Right lobe of liver (tissue), 4 donors: ENCODE results near the gene TLE6.

Experiments
- CTCF ChIP-seq, 4 donors: fragments of 200-600 bp in 3 of 4; fragments of 450-650 bp in 1 of 4; IDR thresholded peaks; one replicate each; pipeline versions ENCODE4 v1.5.1 to v1.8.0; 2016 to 2022; ENCODE audit warnings: antibody characterized with exemption in 4 of 4, mild to moderate bottlenecking in 2 of 4
- POLR2A ChIP-seq: fragments of 450-650 bp; IDR thresholded peaks from one replicate; pipeline ENCODE4 v1.6.1; 2017; ENCODE audit warnings: antibody characterized with exemption, mild to moderate bottlenecking
- donor health status: DM: no; HTN: no; CAD: no.
- donor health status: DM: no; HTN: no; CAD: no.
- donor health status: DM: no; HTN: yes; CAD: no.

- TF ChIP-seq CTCF (IDR thresholded peaks at IDR 0.05) (no peak), POLR2A (no peak)
These were observed 43.1 kb downstream of the TLE6 start for GRCh38 chr19:3020321-3020960.
